ENCODE results near the gene ATXN2.
"Not testable (repeated sequence)": the region's sequence is repeated elsewhere in the genome, so short reads cannot be mapped to it uniquely, and the experiment has no call there.

The ATXN2 gene

DNA sequence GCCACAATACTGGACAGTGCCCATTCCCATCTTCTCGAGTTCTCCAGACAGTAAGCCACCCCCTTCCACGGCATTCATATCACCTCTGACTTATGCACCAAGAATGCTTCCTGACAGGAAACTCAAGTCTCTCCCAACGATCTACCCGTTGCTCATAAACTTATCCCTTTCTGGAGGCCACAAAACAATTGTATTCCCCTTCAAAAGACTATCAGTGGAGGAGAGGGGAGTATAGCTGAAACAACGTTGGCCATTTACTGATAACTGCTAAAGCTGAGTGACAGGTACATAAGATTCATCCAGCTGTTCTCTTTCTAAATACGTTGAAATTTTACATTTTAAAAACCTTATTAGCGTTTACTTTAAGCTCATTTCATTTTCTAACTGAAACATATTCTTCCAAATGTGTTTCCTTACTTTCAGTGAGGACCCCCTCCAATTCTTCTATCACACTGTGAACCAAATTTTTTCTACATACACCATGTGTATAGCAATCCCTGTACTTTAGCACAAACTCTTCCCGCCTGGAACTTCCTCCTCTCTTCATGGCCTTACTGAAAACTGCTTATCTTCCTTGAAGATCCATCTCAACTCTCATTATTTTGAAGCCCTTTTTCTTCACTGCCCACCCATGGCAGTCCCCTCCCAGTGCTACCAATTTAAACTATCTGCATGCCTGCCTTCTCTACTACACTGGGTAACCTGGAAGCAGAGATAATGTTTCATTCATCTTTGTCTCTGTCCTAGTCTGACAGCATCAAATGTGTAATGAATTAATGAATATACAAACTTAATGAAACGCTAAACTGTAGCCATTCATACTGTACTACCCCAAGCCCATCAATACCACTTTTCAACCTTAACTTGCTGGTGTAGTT lies 28.8 kb downstream of the ATXN2 start:
- no peak for DNase-seq (ENCODE audit: low spot score)

DNA sequence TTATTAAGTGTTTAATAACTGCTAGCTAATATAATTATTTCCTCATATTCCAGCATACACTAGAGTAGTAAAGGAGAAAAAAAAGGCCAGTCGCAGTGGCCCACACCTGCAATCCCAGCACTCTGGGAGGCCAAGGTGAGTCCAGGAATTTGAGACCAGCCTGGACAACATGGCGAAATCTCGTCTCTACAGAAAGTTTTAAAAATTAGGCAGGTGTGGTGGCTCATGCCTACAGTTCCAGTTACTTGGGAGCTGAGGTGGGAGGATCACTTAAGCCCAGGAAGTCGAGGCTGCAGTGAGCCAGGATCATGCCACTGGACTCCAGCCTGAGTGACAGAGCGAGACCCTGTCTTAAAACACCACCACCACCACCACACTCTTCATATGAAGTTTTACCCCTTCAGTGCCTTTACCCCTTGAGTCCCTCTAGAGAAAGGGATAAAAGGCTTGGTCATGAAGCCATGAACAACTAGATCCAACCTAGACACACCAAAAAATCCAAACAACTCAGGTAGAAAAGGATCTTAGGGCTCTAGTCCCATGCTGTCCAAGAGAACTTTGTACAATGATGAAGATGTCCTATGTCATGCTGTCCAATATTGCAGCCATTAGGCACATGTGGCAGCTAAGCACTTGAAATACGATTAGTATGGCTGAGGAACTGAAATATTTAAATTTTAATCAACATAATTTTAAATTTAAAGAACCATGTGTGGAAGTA lies 29.6 kb downstream of the ATXN2 start:
- no peak for DNase-seq (ENCODE audit: low spot score)

DNA sequence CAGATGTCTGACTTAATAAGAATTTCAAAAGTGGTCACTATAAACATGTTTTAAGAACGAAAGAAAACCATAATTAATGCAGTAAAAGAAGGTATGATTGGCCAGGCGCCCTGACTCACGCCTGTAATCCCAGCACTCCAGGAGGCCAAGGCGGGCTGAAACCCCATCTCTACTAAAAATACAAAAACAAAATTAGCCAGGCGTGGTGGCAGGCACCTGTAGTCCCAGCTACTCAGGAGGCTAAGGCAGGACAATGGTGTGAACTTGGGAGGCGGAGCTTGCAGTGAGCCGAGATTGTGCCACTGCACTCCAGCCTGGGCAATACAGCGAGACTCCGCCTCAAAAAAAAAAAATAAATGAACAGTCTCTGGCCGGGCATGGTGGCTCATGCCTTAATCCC lies 38.3 kb downstream of the ATXN2 start:
- not testable (repeated sequence) for DNase-seq (ENCODE audit: low spot score)

DNA sequence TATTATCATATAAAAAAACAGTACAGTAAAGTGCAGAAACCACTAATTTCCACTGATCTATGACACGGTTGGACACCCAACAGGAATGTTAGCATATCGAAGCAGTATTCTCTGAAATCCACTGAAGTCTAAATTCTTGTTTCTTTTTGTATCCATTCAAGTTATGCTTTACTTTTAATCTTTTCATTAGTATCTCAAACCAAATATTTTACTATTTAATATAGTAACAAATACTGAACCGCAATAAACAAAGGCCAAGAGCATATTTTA lies 41.1 kb downstream of the ATXN2 start:
- DNase-seq (ENCODE audit: low spot score): no peak

DNA sequence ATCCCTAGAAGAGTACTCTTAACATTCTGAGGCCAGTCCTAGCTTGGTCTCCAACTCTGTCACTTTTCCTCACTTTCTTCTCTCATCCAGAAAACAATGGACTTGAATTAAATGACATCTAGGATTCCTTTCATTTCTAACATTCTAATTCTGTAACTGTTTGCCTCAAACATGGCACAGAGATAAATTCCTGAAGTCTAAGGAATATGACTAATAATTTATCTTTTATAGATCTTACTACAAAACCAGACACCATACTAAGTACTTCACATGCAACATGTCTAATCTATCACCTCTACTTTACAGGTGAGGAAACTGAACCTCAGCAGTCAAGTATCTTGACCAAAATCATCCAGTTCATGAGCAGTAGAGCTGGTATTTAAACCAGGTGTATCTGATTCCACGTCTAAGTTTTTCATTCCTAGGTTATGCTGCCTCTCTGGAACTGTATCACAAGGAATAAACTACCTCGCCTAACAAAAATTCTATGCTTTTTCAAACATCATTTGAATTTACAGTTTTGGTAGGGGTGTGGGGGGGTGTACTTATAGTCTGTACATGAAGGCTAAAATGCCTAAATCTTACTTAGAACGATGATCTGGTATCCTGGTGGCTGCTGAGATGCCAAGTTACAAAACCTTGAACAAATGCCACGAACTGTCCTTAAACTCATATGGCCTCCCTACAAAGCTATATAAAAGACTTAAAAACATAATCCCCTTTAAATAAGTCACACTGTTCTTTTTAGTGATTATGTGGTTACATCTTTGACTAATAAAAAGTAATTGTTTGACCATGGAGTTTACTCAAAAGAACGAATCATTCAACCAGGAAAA lies 41.6 kb downstream of the ATXN2 start:
- no peak for DNase-seq (ENCODE audit: low spot score)

DNA sequence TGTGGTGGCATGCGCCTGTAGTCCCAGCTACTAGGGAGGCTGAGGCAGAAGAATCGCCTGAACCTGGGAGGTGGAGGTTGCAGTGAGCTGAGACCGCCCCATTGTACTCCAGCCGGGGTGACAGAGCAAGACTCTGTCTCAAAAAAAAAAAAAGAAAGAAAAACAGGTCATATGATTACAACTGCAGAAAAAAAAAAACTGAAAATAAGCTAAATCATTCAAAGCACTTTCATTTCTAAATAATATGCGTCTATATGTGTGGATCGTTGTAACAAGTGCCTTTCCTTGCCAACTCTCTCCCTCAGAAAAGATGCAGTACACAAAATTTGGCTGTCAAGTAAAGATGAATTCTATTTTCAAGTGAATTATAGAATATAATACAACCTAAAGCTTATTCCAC lies 42.4 kb downstream of the ATXN2 start:
- no peak for DNase-seq (ENCODE audit: low spot score)

DNA sequence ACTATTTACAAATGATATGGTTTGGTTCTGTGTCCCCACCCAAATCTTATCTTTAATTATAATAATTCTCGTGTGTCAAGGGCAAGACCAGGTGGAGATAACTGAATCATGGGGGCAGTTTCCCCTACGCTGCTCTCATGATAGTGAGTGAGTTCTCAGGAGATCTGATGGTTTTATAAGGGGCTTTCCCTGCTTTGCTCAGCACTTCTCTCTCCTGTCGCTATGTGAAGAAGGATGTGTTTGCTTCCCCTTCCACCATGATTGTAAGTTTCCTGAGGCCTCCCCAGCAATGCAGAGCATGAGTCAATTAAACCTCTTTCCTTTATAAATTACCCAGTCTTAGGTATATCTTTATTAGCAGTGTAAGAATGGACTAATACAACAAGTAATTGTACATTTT lies 43.8 kb downstream of the ATXN2 start:
- DNase-seq (ENCODE audit: low spot score): not testable (repeated sequence)

DNA sequence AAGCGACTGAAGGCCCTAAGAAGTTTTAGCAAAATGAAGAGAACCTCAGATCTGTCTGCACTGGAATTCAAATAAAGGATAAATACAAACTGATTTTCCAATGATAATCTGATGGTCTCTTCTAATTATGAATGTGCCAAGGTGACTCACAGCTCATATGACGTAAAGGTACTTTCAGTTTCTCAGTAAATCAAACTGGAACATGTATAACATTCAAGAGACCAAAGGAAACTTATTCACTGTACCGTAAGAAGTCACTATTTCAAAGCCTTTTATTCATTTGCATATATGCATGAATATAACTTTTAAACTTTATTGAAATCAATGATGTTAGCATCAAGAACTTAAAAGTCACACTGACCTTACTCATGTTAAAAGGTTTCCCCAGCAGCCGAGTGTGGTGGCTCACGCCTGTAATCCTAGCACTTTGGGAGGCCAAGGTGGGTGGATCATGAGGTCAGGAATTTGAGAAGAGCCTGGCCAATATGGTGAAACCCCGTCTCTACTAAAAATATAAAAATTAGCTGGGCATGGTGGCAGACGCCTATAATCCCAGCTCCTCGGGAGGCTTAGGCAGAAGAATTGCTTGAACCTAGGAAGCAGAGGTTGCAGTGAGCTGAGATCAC lies 52.2 kb downstream of the ATXN2 start:
- DNase-seq (ENCODE audit: low spot score): no peak

DNA sequence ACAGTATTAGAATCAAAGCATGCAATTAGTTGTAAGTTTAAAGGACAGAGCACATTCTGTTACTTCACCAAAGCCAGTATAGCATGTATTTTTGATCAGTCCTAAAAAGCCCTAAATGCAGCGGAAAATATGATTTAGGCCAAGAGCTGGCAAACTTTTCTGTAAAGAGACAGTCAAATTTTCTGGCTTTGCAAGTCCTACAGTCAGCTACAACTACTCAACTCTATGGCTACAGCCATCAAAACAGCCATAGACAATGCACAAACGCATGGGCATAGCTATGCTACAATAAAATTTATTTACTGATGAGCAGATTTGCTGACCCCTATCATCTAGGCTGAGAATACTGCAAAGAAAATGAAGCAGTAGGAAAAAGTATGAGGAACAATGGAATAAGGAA lies 52.9 kb downstream of the ATXN2 start:
- no peak for DNase-seq (ENCODE audit: low spot score)

DNA sequence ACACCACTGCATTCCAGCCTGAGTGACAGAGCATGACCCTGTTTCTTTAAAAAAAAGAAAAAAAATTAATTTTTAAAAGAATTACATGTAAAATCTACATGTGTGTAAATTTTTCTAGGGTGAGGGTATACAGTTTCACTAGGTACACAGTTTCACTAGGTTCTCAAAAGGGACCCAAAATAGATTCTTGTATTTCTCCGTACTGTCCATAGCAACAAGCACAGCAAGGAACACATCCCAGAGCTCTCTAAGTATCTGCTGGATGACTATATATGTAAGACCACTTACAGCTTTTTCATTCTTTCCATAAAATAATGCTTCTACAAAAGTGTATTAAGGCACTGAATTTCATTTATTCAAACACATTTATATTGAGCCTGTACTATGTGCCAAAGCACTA lies 55.1 kb downstream of the ATXN2 start:
- no peak for DNase-seq (ENCODE audit: low spot score)

DNA sequence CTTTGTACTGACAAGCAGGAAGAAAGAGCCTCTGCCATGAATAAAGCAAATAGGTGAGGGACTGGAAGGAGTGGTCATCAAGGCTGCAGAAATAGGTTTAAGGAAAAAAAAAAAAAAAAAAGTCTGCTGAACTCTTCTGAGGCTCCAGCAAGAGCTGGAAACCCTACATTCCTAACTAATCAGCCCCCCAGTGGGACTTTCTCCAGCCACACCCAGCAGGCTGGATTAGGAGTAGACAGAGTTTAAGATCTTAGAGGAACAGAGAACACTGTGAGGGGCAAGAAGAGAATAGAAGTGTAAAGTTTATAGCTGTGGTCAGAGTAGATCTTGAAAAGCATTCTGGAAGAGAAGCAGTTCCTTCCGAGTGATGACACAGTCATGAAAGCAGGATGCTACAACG lies 66.4 kb downstream of the ATXN2 start:
- no peak for DNase-seq (ENCODE audit: low spot score)

DNA sequence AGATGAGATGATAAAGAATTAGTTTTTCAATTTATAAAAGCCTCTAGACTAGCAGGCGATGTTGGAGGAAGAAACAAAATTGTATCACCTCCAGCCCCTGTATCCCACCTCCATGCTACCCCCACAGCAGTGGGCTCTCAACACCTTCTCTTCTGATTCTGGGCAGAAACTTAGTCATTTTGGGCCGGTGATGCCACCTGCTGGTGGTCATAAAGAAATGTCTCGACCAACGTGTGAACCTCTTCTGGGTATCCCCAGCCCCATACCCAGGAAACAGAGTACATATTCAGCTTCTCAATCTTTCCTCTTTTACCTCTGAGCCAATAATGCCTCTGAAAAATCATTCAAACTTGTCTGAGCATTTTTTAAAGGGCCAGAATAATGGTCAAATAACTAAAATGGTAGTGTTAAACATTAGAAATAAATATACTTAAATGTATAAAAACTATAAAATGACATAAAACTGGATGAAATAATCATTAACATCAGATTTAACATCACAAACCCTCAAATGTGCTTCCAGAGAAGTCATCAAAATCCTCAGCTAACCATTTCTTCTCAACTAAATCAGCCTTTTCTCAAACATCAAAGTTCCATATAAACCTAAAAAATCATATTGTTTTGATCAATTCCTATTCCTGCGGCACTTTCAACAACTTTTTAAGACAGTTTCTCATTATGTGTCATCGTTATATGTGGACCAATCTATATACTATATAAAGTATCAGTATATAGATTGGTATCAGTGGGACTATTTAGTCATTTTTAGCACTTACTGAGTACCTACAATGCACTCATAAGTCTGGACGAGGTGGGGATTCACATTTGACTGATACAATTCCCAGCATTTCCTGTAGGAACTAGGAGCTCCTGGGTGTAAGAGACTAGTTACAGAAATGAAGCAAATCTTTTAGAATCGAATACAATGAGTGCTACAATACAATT lies 69.4 kb downstream of the ATXN2 start:
- peak; percentile 80 for DNase-seq (ENCODE audit: low spot score)

DNA sequence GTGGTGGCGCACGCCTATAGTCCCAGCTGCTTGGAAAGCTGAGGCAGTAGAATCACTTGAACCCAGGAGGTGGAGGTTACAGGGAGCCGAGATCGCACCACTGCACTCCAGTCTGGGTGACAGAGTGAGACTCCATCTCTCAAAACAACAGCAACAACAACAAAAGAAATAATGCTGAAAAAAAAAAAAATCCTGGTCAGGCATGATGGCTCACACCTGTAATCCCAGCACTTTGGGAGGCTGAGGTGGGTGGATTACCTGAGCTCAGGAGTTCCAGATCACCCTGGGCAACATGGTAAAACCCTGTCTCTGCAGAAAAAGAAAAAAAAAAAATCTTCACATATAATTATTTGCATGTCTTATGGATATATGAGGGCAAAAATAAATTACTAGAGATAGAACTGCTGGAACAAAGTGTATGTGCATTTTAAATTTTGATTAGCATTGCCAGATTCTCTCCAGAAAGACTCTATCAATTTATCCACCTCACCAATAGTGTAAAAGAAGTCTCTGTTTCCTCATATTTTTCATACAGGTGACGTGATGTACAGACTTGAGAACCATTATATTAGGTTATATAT lies 75.4 kb downstream of the ATXN2 start:
- no peak for DNase-seq (ENCODE audit: low spot score)

DNA sequence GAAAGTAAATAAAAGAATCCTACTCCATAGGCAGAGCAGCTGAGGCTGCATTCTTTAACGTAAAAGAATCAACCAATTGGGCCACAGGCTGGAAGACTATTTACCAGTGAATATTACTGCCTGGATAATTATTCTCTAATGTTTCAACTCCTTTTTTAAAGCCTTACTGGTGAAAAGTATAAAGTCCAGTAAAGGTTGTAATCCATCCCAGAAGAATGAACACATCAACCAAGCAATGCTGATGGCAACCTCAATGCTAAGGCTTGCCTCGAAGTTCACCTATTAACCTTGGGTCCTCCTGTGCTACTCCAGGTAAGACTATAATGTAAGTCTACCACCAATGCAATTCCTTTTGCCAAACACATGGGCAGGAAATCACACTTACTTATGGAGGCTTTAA lies 77.3 kb downstream of the ATXN2 start:
- DNase-seq (ENCODE audit: low spot score): no peak

DNA sequence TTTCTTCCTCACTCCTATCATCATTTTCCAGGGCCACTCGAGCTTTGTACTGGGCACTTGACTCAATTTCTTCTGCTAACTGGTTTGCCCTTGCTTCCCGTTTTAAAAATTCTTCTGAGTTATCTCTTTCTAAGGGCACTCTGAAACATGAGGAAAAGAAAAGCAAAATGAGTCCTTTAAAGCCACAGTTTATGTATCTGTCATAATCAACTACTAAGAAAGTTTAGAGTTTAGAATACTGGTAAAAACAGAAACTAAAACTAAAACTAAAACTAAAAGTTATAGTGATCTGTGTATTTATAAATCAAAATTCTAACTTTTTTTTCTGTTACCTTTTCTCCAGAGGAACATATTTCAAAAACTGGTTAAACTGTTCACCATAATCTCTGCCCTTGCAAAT lies 79.2 kb downstream of the ATXN2 start:
- no peak for DNase-seq (ENCODE audit: low spot score)

DNA sequence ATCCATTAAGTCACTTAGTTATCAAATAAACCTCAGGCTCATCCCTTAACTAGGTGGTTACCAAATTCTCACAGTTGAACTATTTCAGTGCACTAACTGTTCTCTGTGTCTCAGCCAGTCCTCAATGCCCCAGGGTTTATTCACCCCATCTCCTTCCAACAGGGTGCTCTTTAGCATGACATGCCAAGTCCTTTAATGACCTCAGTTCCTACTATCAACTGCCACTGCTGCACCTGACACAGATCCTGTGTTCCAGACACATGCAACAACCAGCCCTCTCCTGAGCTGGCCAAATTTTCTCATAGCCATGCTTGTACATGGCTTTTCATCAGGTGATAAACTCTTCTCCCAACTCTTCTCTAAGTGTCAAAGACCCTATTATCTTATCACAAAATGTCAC lies 80.0 kb downstream of the ATXN2 start:
- DNase-seq (ENCODE audit: low spot score): no peak

DNA sequence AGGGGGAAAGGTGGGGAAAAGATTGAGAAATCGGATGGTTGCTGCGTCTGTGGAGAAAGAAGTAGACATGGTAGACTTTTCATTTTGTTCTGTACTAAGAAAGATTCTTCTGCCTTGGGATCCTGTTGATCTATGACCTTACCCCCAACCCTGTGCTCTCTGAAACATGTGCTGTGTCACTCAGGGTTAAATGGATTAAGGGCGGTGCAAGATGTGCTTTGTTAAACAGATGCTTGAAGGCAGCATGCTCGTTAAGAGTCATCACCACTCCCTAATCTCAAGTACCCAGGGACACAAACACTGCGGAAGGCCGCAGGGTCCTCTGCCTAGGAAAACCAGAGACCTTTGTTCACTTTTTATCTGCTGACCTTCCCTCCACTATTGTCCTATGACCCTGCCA lies 91.4 kb downstream of the ATXN2 start:
- DNase-seq (ENCODE audit: low spot score): not testable (repeated sequence)

DNA sequence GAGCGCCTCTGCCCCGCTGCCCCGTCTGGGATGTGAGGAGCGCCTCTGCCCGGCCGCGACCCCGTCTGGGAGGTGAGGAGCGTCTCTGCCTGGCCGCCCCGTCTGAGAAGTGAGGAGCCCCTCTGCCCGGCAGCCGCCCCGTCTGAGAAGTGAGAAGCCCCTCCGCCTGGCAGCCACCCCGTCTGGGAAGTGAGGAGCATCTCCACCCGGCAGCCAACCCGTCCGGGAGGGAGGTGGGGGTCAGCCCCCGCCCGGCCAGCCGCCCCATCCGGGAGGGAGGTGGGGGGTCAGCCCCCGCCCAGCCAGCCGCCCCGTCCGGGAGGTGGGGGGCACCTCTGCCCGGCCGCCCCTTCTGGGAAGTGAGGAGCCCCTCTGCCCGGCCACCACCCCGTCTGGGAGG lies 91.9 kb downstream of the ATXN2 start:
- not testable (repeated sequence) for DNase-seq (ENCODE audit: low spot score)

DNA sequence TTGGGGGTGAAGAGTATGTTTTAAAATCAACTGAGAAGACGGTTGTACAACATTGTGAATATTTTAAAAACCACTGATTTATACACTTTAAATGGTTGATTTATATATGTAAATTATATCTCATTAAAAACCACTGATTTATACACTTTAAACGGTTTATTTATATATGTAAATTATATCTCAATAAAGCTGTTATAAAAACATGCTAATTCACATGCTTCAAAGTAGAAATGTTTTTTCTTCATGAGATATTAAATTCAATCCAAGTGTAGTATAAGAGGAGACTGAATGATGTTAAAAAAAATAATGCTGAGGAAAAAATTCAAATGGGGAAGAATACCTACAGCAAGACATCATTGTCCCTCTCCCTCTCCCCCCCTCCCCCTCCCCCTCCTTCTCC lies 92.9 kb downstream of the ATXN2 start:
- DNase-seq (ENCODE audit: low spot score): no peak

DNA sequence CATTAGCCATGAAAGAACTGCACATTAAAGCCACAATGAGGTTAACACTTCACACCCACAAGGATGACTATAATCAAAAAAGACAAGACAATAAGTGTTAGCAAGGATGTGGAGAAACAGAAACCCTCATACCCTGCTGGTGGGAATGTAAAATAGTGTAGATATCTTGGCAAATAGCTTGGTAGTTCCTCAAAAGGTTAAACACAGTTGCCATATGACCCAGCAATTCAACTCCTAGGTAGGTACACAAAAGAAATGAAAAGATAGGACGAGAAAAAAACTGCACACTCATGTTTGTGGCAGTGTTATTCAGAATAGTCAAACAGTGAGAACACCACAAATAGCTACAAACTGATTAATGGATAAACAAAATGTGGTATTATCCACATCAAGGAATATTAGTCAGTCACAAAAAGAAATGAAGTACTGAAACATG lies 93.5 kb downstream of the ATXN2 start:
- no peak for DNase-seq (ENCODE audit: low spot score)

DNA sequence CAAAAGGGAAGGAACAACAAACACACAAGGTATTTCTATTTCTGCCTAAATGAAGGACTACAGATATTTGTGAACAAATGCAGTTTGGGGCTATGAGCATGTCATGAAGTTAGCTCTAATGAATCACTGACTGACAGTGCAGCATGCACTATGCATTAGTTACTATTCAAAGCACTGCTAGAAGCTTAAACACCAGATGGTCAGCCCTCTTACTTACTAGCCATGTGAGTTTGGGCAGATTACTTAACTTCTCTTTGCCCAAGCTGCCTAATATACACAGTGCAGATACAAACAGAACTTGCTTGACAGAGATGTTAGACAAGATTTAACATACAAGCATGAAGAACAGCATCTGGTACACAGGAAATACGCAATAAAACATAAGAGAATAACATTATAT lies 96.0 kb downstream of the ATXN2 start:
- DNase-seq (ENCODE audit: low spot score): no peak
